SK-N-SH (cell line): ENCODE measurements around the gene CYP2C9. TPM values are rescaled to one million over a fixed set of nuclear protein-coding genes. Genes with fewer than 3 reads are reported as not detected.

ENCODE experiments used
- CTCF ChIA-PET: fragments of 300-600, 350-600 bp; formaldehyde crosslinking; extraction: SDS; loops from one replicate; lab custom pipeline; 2021; lab: Yijun Ruan, JAX
- POLR2A ChIA-PET: fragments of 350-600 bp; sonication (Branson Sonifier 250); formaldehyde crosslinking; extraction: SDS; loops from one replicate; lab custom pipeline; 2020; ENCODE audit warnings: antibody characterized with exemption, inconsistent platforms; lab: Yijun Ruan, JAX
- DNase-seq: peaks from one replicate; pipeline ENCODE4 v3.0.0; 2012
- H2AFZ ChIP-seq: fragments of 200-600 bp; sonication (generic); 2 replicates; pipeline ENCODE4 v1.8.1; 2016; ENCODE audit warnings: antibody characterized with exemption, mild to moderate bottlenecking, low read depth
- H3F3A ChIP-seq: fragments of 200-600 bp; sonication (generic); replicated peaks from 2 replicates; pipeline ENCODE3; 2016; ENCODE audit warnings: antibody characterized with exemption, mild to moderate bottlenecking; ENCODE audit not compliant: insufficient read depth
- H3K27ac ChIP-seq, 2 experiments: fragments of 200-500 bp in 1 of 2; fragments of 200-600 bp in 1 of 2; sonication (Bioruptor generic) in 1 of 2; sonication (generic), shearing (Covaris generic) in 1 of 2; 2 replicates each; pipeline versions ENCODE4 v1.5.1 to v1.6.1; 2014 to 2016; ENCODE audit warnings: low read depth in 2 of 2, inconsistent platforms in 1 of 2, low read length in 1 of 2, mild to moderate bottlenecking in 1 of 2, mixed read lengths in 1 of 2
- H3K27me3 ChIP-seq: fragments of 200-600 bp; sonication (generic), shearing (Covaris generic); 2 replicates; pipeline ENCODE4 v1.6.1; 2016; ENCODE audit warnings: mixed run types; ENCODE audit not compliant: insufficient read depth
- H3K36me3 ChIP-seq, 2 experiments: fragments of 200-500 bp in 1 of 2; fragments of 200-600 bp in 1 of 2; sonication (Bioruptor generic) in 1 of 2; sonication (generic) in 1 of 2; replicated peaks in 1 of 2; 2 replicates each; pipeline versions ENCODE3 to v1.5.1; 2014 to 2016; ENCODE audit warnings: low read length in 1 of 2, mild to moderate bottlenecking in 1 of 2; ENCODE audit not compliant: insufficient read depth in 2 of 2, control insufficient read depth in 1 of 2
- H3K4me1 ChIP-seq, 2 experiments: fragments of 200-500 bp in 1 of 2; fragments of 200-600 bp in 1 of 2; sonication (Bioruptor generic) in 1 of 2; sonication (generic), shearing (Covaris generic) in 1 of 2; 2 replicates each; pipeline versions ENCODE4 v1.5.1 to v1.6.1; 2014 to 2016; ENCODE audit warnings: low read depth in 1 of 2, low read length in 1 of 2, mixed run types in 1 of 2; ENCODE audit not compliant: insufficient read depth in 2 of 2, control insufficient read depth in 1 of 2
- H3K4me2 ChIP-seq: fragments of 200-600 bp; sonication (generic), shearing (Covaris generic); 2 replicates; pipeline ENCODE4 v1.6.1; 2017; ENCODE audit warnings: mixed run types
- H3K4me3 ChIP-seq, 2 experiments: fragments of 200-500 bp in 1 of 2; fragments of 200-600 bp in 1 of 2; sonication (Bioruptor generic) in 1 of 2; sonication (generic), shearing (Covaris generic) in 1 of 2; 2 replicates each; pipeline versions ENCODE4 v1.5.1 to v1.8.1; 2014 to 2016; ENCODE audit warnings: low read depth in 2 of 2, inconsistent platforms in 1 of 2, low read length in 1 of 2, mild to moderate bottlenecking in 1 of 2, mixed read lengths in 1 of 2, moderate library complexity in 1 of 2
- H3K79me2 ChIP-seq: fragments of 200-600 bp; sonication (generic); 2 replicates; pipeline ENCODE4 v1.8.1; 2017; ENCODE audit warnings: mild to moderate bottlenecking; ENCODE audit not compliant: insufficient read depth
- H3K9ac ChIP-seq: fragments of 200-600 bp; sonication (generic); 2 replicates; pipeline ENCODE4 v1.6.1; 2017; ENCODE audit warnings: mixed run types
- H3K9me2 ChIP-seq: fragments of 200-600 bp; sonication (generic); 2 replicates; pipeline ENCODE4 v1.6.1; 2017; ENCODE audit warnings: mixed run types
- H3K9me3 ChIP-seq: fragments of 200-600 bp; sonication (generic); 2 replicates; pipeline ENCODE4 v1.6.1; 2017; ENCODE audit warnings: mixed run types, mild to moderate bottlenecking, moderate library complexity
- H4K20me1 ChIP-seq: fragments of 200-600 bp; sonication (generic); 2 replicates; pipeline ENCODE4 v1.6.1; 2017; ENCODE audit warnings: mild to moderate bottlenecking, mixed run types; ENCODE audit not compliant: insufficient read depth
- EZH2phosphoT487 ChIP-seq: fragments of 200-600 bp; sonication (generic); IDR thresholded peaks from 2 replicates; pipeline ENCODE4 v1.6.1; 2017; ENCODE audit warnings: low read depth, mixed run types, mild to moderate bottlenecking, antibody characterized with exemption, moderate library complexity, borderline replicate concordance
- FOSL2 ChIP-seq: IDR thresholded peaks from 2 replicates; pipeline ENCODE4 v1.4.0; 2012; ENCODE audit warnings: low read depth, mild to moderate bottlenecking, moderate library complexity, borderline replicate concordance
- FOXM1 ChIP-seq: IDR thresholded peaks from 2 replicates; pipeline ENCODE4 v1.4.0; 2012; ENCODE audit warnings: low read depth, mild to moderate bottlenecking
- GABPA ChIP-seq: IDR thresholded peaks from 2 replicates; pipeline ENCODE4 v1.4.0; 2012; ENCODE audit warnings: low read depth, mild to moderate bottlenecking
- GATA2 ChIP-seq: sonication (generic); formaldehyde crosslinking; IDR thresholded peaks from 2 replicates; pipeline ENCODE4 v1.5.0; 2020; ENCODE audit warnings: mild to moderate bottlenecking, missing genetic modification reagents
- JUND ChIP-seq: IDR thresholded peaks from 2 replicates; pipeline ENCODE4 v1.4.0; 2012
- MXI1 ChIP-seq: IDR thresholded peaks from 2 replicates; pipeline ENCODE4 v1.6.1; 2012; ENCODE audit warnings: mild to moderate bottlenecking, low read depth, low read length, improper control_type of control experiment
- NRF1 ChIP-seq: IDR thresholded peaks from 2 replicates; pipeline ENCODE4 v1.6.1; 2012; ENCODE audit warnings: low read depth, mild to moderate bottlenecking, low read length
- POLR2AphosphoS5 ChIP-seq: IDR thresholded peaks from 2 replicates; pipeline ENCODE4 v1.6.1; 2012; ENCODE audit warnings: low read depth, low read length
- RCOR1 ChIP-seq: fragments of 150-350 bp; IDR thresholded peaks from 2 replicates; pipeline ENCODE4 v1.6.1; 2017; ENCODE audit warnings: antibody characterized with exemption, low read length
- RXRA ChIP-seq: IDR thresholded peaks from 2 replicates; pipeline ENCODE4 v1.4.0; 2012; ENCODE audit warnings: low read depth, mild to moderate bottlenecking, borderline replicate concordance
- TAF1 ChIP-seq: IDR thresholded peaks from 2 replicates; pipeline ENCODE4 v1.6.1; 2012; ENCODE audit warnings: low read depth, mild to moderate bottlenecking, low read length, moderate library complexity, borderline replicate concordance
- TCF12 ChIP-seq: IDR thresholded peaks from 2 replicates; pipeline ENCODE4 v1.4.0; 2012
- TEAD4 ChIP-seq: IDR thresholded peaks from 2 replicates; pipeline ENCODE4 v1.4.0; 2012; ENCODE audit warnings: mild to moderate bottlenecking, borderline replicate concordance; ENCODE audit not compliant: insufficient read depth
- USF1 ChIP-seq: IDR thresholded peaks from 2 replicates; pipeline ENCODE4 v1.4.0; 2012; ENCODE audit warnings: low read depth, borderline replicate concordance
- USF2 ChIP-seq: fragments of 150-350 bp; IDR thresholded peaks from 2 replicates; pipeline ENCODE4 v1.6.1; 2017; ENCODE audit warnings: antibody characterized with exemption, low read length, low read depth, borderline replicate concordance
- YY1 ChIP-seq: IDR thresholded peaks from 2 replicates; pipeline ENCODE4 v1.4.0; 2012; ENCODE audit warnings: low read depth, mild to moderate bottlenecking
- WGBS: methylation state at CpG from one replicate; pipeline ENCODE4 v1.1.6; 2017; ENCODE audit warnings: low lambda C conversion rate; 5-methylcytosine and 5-hydroxymethylcytosine counted together
- polyA plus RNA-seq, 3 experiments: library from polyadenylated mRNA; depleted of rRNA; stranded (reverse); fragments of >200 nt; gene quantifications; 2 replicates each; pipeline ENCODE4 v1.2.3, GENCODE V29; 2012
- TF ChIP-seq, protein P1 (sequence below): IDR thresholded peaks from 2 replicates; pipeline ENCODE4; 2012
- TF ChIP-seq, protein P2 (sequence below): fragments of 150-350 bp; IDR thresholded peaks from 2 replicates; pipeline ENCODE4 v1.6.1; 2016; ENCODE audit warnings: mild to moderate bottlenecking, low read depth, low read length
- TF ChIP-seq, protein P3 (sequence below): IDR thresholded peaks from 2 replicates; pipeline ENCODE4 v1.6.1; 2012; ENCODE audit warnings: mild to moderate bottlenecking, low read depth, low read length, moderate library complexity
- TF ChIP-seq, protein P4 (sequence below): IDR thresholded peaks from 2 replicates; pipeline ENCODE4 v1.4.0; 2012; ENCODE audit warnings: low read depth, borderline replicate concordance
- TF ChIP-seq, protein P5 (sequence below): IDR thresholded peaks from 2 replicates; pipeline ENCODE4 v1.4.0; 2012; ENCODE audit warnings: low read depth

CYP2C9 gene
- polyA plus RNA-seq, 1 of the 3 experiments (the other 2 are of a cell fraction): not detected

DNA sequence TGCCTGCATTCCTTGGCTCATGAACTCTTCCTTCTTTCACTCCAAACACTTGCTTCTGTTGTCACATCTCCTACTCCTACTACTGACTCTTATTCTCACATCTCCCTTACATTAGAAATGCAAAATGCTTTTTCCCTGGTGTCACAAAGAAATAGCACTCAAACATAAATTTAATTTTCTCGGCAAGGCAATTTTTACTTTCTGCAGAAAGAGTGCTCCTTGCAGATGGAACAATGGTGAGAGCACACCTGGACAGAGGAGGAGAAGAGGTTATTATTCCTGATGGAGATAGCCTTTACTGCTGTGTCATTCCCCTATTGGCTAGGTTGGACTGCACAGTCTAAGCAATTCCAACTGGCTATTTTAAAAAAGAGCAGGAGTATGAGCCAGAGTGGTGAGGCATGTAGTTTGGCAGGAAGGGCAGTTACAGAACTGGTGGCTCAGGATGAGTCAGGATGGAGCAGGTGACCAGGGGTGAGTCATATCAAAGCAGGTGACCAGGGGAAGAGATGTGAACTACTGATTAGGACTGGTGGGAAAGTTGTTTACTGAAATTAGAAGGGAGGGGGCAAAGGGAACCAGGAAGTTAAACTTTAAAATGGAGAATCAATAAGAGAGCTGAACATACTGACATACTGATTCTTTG lies 52.9 kb downstream of the CYP2C9 start (continued):
- TF ChIP-seq, protein P1, sequence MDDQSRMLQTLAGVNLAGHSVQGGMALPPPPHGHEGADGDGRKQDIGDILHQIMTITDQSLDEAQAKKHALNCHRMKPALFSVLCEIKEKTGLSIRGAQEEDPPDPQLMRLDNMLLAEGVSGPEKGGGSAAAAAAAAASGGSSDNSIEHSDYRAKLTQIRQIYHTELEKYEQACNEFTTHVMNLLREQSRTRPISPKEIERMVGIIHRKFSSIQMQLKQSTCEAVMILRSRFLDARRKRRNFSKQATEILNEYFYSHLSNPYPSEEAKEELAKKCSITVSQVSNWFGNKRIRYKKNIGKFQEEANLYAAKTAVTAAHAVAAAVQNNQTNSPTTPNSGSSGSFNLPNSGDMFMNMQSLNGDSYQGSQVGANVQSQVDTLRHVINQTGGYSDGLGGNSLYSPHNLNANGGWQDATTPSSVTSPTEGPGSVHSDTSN: no peak
- TF ChIP-seq, protein P2, sequence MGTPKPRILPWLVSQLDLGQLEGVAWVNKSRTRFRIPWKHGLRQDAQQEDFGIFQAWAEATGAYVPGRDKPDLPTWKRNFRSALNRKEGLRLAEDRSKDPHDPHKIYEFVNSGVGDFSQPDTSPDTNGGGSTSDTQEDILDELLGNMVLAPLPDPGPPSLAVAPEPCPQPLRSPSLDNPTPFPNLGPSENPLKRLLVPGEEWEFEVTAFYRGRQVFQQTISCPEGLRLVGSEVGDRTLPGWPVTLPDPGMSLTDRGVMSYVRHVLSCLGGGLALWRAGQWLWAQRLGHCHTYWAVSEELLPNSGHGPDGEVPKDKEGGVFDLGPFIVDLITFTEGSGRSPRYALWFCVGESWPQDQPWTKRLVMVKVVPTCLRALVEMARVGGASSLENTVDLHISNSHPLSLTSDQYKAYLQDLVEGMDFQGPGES: no peak
- TF ChIP-seq, protein P3, sequence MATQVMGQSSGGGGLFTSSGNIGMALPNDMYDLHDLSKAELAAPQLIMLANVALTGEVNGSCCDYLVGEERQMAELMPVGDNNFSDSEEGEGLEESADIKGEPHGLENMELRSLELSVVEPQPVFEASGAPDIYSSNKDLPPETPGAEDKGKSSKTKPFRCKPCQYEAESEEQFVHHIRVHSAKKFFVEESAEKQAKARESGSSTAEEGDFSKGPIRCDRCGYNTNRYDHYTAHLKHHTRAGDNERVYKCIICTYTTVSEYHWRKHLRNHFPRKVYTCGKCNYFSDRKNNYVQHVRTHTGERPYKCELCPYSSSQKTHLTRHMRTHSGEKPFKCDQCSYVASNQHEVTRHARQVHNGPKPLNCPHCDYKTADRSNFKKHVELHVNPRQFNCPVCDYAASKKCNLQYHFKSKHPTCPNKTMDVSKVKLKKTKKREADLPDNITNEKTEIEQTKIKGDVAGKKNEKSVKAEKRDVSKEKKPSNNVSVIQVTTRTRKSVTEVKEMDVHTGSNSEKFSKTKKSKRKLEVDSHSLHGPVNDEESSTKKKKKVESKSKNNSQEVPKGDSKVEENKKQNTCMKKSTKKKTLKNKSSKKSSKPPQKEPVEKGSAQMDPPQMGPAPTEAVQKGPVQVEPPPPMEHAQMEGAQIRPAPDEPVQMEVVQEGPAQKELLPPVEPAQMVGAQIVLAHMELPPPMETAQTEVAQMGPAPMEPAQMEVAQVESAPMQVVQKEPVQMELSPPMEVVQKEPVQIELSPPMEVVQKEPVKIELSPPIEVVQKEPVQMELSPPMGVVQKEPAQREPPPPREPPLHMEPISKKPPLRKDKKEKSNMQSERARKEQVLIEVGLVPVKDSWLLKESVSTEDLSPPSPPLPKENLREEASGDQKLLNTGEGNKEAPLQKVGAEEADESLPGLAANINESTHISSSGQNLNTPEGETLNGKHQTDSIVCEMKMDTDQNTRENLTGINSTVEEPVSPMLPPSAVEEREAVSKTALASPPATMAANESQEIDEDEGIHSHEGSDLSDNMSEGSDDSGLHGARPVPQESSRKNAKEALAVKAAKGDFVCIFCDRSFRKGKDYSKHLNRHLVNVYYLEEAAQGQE: no peak
- TF ChIP-seq TAF1: no peak
- no peak for TF ChIP-seq FOSL2
- TF ChIP-seq, all 33 proteins: peak for 0

- Histone ChIP-seq H2AFZ (no peak overlapping the region), H4K20me1 (no peaks in the 10 kb centered on the region), H3K27me3 (no peaks in the 10 kb centered on the region), H3K9me2 (no peaks in the 10 kb centered on the region), H3K9ac (no peak overlapping the region), H3K79me2 (no peaks in the 10 kb centered on the region), H3K9me3 (no peaks in the 10 kb centered on the region), H3K36me3 (no peaks in the 10 kb centered on the region), H3K4me2 (no peak overlapping the region), H3F3A (no peaks in the 10 kb centered on the region), H3K4me3 (no peak overlapping the region), H3K4me1 (no peaks in the 10 kb centered on the region), H3K27ac (no peak overlapping the region)
- no peak for DNase-seq
- CTCF ChIA-PET: no interaction called here
- 40% methylated on average over 4 of the region's 4 CpGs for WGBS
- POLR2A ChIA-PET: no interaction called here
- no peak for TF ChIP-seq FOXM1
- no peak for TF ChIP-seq MXI1
- no peak for TF ChIP-seq TAF1
- TF ChIP-seq TEAD4: no peak
- TF ChIP-seq, protein P4, sequence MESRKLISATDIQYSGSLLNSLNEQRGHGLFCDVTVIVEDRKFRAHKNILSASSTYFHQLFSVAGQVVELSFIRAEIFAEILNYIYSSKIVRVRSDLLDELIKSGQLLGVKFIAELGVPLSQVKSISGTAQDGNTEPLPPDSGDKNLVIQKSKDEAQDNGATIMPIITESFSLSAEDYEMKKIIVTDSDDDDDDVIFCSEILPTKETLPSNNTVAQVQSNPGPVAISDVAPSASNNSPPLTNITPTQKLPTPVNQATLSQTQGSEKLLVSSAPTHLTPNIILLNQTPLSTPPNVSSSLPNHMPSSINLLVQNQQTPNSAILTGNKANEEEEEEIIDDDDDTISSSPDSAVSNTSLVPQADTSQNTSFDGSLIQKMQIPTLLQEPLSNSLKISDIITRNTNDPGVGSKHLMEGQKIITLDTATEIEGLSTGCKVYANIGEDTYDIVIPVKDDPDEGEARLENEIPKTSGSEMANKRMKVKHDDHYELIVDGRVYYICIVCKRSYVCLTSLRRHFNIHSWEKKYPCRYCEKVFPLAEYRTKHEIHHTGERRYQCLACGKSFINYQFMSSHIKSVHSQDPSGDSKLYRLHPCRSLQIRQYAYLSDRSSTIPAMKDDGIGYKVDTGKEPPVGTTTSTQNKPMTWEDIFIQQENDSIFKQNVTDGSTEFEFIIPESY: no peak
- no peak for TF ChIP-seq GABPA
- no peak for TF ChIP-seq JUND
- no peak for TF ChIP-seq EZH2phosphoT487
- TF ChIP-seq GATA2 (CRISPR knock-in tag): no peak
- TF ChIP-seq POLR2AphosphoS5: no peak
- TF ChIP-seq RXRA: no peak
- no peak for TF ChIP-seq USF1
- no peak for TF ChIP-seq FOSL2
- TF ChIP-seq USF2: no peak
- TF ChIP-seq RCOR1: no peak
- TF ChIP-seq NRF1: no peak
- TF ChIP-seq TCF12: no peak
- no peak for TF ChIP-seq YY1
- TF ChIP-seq, protein P5, sequence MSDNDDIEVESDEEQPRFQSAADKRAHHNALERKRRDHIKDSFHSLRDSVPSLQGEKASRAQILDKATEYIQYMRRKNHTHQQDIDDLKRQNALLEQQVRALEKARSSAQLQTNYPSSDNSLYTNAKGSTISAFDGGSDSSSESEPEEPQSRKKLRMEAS: no peak
Measured at GRCh38 chr10:94992811-94993210, 54.4 kb downstream of the CYP2C9 start.
